Dedifferentiated amniotic fluid mesenchymal stem cell (primary cell): ENCODE data around the gene LZTS2.

Source experiments
- DNase-seq: peaks from one replicate; pipeline ENCODE4 v3.0.0-alpha.2; 2016; ENCODE audit errors: extremely low spot score

The LZTS2 gene

GRCh38 chr10:101054876-101055275, 55.3 kb downstream of the LZTS2 start:
- DNase-seq: no peak

- DNase-seq: no peak
Observed at GRCh38 chr10:101055411-101055810, 55.8 kb downstream of the LZTS2 start.

DNA sequence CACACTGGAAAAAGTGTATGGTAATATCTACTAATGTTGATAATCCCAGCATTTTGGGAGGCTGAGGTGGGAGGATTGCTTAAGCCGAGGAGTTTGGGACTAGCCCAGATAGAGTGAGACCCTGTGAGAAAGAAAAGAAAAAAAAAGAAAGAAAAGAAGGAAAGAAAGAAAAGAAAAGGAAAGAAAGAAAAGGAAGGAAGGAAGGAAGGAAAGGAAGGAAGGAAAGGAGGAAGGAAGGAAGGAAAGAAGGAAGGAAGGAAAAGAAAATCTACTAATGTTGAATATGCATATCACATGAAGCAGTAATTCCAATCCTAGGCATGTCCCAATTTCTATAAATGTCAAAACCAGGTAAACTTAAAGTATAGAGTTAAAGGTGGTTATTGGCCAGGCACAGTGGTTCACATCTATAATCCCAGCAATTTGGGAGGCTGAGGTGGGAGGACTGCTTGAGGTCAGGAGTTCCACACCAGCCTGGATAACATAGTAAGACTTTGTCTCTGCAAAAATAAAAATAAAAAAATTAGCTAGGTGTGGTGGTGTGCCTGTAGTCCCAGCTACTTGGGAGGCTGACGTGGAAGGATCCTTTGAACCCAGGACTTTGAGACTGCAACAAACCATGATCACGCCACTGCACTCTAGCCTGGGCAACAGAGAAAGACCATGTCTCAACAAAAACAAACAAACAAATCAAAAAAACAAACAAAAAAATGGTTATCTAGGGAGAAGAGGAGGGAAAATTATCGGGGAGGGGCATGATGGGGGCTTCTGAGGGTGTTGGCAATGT, 57.0 kb downstream of the LZTS2 start:
- no peak for DNase-seq
